ENCODE data around the gene FAM13A. TPM values are rescaled to one million over a fixed set of nuclear protein-coding genes. Genes with fewer than 3 reads are reported as not detected.
A peak's percentile ranks its signal among the peaks of the same experiment; 100 is the strongest.

The FAM13A gene
- total and polyA plus RNA-seq, 9 of the 15 experiments (the other 6 are each of a cell fraction or from before 2014, with no cell fraction given): 11.3 to 23.3 (median 14.7) TPM

DNA sequence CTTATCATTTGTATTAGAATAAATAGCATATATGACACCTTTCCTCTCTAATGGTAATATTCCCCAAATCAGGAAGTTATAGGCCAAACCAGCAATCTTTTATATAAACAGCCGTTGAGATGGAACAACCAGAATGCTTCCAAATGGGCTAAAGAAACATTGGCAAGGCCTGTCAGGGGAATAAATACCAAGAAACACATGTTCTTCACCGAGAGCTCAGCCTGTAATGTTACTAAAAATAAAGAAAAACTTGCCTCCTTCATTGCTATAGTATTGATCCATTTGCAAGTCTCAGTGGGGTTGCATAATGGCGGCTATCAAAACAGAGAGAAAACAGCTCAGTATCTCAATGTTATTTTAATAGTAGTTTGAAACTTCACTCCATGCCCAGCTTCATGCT, 104.9 kb downstream of the FAM13A start (continued):
- TF ChIP-seq HDAC3 (IDR thresholded peaks at IDR 0.05; ENCODE audit: borderline replicate concordance, partially characterized antibody) (no peak), NFIC (IDR thresholded peaks at IDR 0.05) (no peak), SMC3 (conservative IDR thresholded peaks at IDR 0.05; ENCODE audit: insufficient read depth, low read depth, low read length) (no peak), HDAC8 (tag; IDR thresholded peaks at IDR 0.05) (no peak), ZNF507 (tag; conservative IDR thresholded peaks at IDR 0.05) (no peak)
- TF ChIP-seq, protein P1, sequence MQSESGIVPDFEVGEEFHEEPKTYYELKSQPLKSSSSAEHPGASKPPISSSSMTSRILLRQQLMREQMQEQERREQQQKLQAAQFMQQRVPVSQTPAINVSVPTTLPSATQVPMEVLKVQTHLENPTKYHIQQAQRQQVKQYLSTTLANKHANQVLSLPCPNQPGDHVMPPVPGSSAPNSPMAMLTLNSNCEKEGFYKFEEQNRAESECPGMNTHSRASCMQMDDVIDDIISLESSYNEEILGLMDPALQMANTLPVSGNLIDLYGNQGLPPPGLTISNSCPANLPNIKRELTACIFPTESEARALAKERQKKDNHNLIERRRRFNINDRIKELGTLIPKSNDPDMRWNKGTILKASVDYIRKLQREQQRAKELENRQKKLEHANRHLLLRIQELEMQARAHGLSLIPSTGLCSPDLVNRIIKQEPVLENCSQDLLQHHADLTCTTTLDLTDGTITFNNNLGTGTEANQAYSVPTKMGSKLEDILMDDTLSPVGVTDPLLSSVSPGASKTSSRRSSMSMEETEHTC (IDR thresholded peaks at IDR 0.05): no peak
- TF ChIP-seq, protein P2, sequence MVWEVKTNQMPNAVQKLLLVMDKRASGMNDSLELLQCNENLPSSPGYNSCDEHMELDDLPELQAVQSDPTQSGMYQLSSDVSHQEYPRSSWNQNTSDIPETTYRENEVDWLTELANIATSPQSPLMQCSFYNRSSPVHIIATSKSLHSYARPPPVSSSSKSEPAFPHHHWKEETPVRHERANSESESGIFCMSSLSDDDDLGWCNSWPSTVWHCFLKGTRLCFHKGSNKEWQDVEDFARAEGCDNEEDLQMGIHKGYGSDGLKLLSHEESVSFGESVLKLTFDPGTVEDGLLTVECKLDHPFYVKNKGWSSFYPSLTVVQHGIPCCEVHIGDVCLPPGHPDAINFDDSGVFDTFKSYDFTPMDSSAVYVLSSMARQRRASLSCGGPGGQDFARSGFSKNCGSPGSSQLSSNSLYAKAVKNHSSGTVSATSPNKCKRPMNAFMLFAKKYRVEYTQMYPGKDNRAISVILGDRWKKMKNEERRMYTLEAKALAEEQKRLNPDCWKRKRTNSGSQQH (CRISPR knock-in tag; IDR thresholded peaks at IDR 0.05): no peak

DNA sequence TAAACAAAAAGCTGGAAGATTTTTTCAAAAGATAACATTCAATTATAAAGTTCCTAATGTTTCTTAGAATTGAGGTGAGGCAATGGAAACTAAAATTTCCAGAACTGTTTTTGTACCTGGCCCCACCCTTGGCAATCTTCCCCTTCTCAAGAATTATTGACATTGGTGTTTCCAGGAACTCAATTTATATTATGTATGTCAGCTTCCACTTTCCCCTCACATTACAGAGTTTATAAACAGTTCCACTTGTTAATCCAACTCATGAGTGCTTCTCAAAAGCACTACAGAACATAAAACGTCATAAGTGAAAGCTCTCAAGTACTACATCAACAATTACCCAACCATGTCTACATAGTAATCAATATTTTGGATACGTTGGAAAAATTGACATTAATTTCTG, 107.4 kb downstream of the FAM13A start:
- FAIRE-seq (no peak), ATAC-seq (no peak), DNase-seq (ENCODE audit: extremely low read depth in 1 of 4, low spot score in 3 of 4) (no peak)
- ChIA-PET CTCF (ENCODE audit: low intra/inter-chr PET ratio) (no interaction called here), POLR2A (no interaction called here)
- intact Hi-C loops (cut with micrococcal nuclease): no loop called here
- in situ Hi-C loops (cut with MboI): no loop called here
- H2AFZ ChIP-seq (ENCODE audit: low read depth, low read length): no peak overlapping the region
- H3K9me1 ChIP-seq (ENCODE audit: control insufficient read depth, insufficient read depth, low read length): no peaks in the 10 kb centered on the region
- no peak overlapping the region for H3K4me2 ChIP-seq (ENCODE audit: insufficient read depth, low read length)
- H3K27ac ChIP-seq (ENCODE audit: extremely low read depth, low read depth, low read length): no peak overlapping the region; the same call in 2 of the 3 replicates
- H3K4me1 ChIP-seq (replicated peaks in 1 of 2; ENCODE audit: control insufficient read depth in 2 of 2, insufficient read depth in 2 of 2, low read length in 2 of 2): no peaks in the 10 kb centered on the region; a peak in 1 of 5 replicates
- no peaks in the 10 kb centered on the region for H3K9me3 ChIP-seq (replicated peaks; ENCODE audit: control insufficient read depth, insufficient read depth, low read depth, low read length)
- H3K4me3 ChIP-seq: no peak overlapping the region
- TF ChIP-seq, protein P2 (CRISPR knock-in tag; IDR thresholded peaks at IDR 0.05): no peak
- TF ChIP-seq ZSCAN29 (IDR thresholded peaks at IDR 0.05) (no peak), NFATC3 (IDR thresholded peaks at IDR 0.05) (peak; percentile 31; the same call in 1 of the 2 replicates), MAZ (CRISPR knock-in tag; conservative IDR thresholded peaks at IDR 0.05 in 1 of 2, IDR thresholded peaks at IDR 0.05 in 1 of 2) (no peak), ZNF717 (CRISPR knock-in tag; IDR thresholded peaks at IDR 0.05) (no peak), ZNF253 (CRISPR knock-in tag; conservative IDR thresholded peaks at IDR 0.05) (no peak), TARDBP (IDR thresholded peaks at IDR 0.05) (no peak)
- no peaks in the 10 kb centered on the region for H3K36me3 ChIP-seq (ENCODE audit: control insufficient read depth, insufficient read depth, low read length)
- H3K79me2 ChIP-seq (ENCODE audit: control insufficient read depth, insufficient read depth, low read length): no peaks in the 10 kb centered on the region
- no peaks in the 10 kb centered on the region for H3K27me3 ChIP-seq (ENCODE audit: control insufficient read depth in 2 of 2, insufficient read depth in 2 of 2, low read length in 2 of 2)
- no TSS peak for BruUV-seq (replicated peaks)
- H4K20me1 ChIP-seq (replicated peaks; ENCODE audit: control insufficient read depth, insufficient read depth, low read length): no peaks in the 10 kb centered on the region
- WGBS (ENCODE audit: insufficient coverage, low coverage, missing lambda C conversion rate): 37% methylated on average over 2 of the region's 2 CpGs
- H3K9ac ChIP-seq (ENCODE audit: insufficient read depth in 1 of 2, low read depth in 2 of 2, low read length in 2 of 2): no peak overlapping the region

Data from K562 (cell line).